Breast epithelium (tissue), 3 donors: ENCODE measurements around the gene SYNCRIP.

Experiments
- POLR2A ChIP-seq: fragments of 450-650 bp; IDR thresholded peaks from one replicate; pipeline ENCODE4 v1.6.1; 2016; ENCODE audit warnings: antibody characterized with exemption, mild to moderate bottlenecking, moderate library complexity
- TF ChIP-seq, protein P1 (sequence below), 3 donors: fragments of 450-650 bp; IDR thresholded peaks; one replicate each; pipeline ENCODE4 v1.5.1; 2016 to 2017; ENCODE audit warnings: antibody characterized with exemption in 3 of 3, mild to moderate bottlenecking in 3 of 3, moderate library complexity in 3 of 3

DNA sequence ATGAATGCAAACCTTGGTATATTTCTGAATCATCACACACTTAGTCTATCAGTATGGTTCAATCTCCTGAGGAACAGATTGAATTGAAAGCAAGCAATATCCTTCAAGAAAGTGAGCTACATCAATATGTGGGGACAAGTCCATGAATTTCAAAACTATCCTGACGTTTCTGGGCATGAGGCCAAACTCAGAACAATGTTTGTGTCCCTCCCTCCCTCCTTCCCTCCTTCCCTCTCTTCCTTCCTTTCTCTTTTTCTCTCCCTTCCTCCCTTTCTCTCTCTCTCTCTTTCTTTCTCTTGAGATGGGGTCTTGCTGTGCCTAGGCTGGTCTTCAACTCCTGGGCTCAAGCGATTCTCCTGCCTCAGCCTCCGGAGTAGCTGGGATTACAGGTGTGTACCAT lies 27.9 kb upstream of the SYNCRIP start:
- TF ChIP-seq POLR2A = no peak
- TF ChIP-seq, protein P1, sequence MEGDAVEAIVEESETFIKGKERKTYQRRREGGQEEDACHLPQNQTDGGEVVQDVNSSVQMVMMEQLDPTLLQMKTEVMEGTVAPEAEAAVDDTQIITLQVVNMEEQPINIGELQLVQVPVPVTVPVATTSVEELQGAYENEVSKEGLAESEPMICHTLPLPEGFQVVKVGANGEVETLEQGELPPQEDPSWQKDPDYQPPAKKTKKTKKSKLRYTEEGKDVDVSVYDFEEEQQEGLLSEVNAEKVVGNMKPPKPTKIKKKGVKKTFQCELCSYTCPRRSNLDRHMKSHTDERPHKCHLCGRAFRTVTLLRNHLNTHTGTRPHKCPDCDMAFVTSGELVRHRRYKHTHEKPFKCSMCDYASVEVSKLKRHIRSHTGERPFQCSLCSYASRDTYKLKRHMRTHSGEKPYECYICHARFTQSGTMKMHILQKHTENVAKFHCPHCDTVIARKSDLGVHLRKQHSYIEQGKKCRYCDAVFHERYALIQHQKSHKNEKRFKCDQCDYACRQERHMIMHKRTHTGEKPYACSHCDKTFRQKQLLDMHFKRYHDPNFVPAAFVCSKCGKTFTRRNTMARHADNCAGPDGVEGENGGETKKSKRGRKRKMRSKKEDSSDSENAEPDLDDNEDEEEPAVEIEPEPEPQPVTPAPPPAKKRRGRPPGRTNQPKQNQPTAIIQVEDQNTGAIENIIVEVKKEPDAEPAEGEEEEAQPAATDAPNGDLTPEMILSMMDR (IDR thresholded peaks at IDR 0.05) = no peak
